ENCODE data around the gene HOXC10.

HOXC10 gene

DNA sequence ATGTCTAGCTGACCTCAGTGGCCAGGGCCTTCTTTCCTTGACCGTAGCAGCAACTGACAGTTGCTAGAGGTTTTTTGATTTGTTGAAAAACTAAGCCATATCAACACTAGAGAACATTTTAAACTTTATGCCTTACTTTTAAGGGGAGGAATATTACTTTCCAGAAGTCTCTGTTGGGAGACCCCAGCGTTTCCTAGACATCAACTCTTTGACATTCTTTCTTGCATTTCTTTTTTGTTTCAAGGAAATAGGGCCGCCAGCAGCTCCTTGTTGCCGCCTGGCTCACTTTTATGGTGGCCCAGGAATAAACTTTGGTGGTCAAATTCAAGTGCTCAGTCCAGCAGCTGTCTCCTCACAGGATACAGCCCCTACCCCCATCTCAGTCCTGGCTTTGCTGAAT is 14.5 kb upstream of the HOXC10 start:
- TF ChIP-seq POLR2AphosphoS5 (IDR thresholded peaks at IDR 0.05; ENCODE audit: low read depth, low read length), result no peak
- DNase-seq (ENCODE audit: insufficient read length, low spot score) (no peak), FAIRE-seq (no peak)

DNA sequence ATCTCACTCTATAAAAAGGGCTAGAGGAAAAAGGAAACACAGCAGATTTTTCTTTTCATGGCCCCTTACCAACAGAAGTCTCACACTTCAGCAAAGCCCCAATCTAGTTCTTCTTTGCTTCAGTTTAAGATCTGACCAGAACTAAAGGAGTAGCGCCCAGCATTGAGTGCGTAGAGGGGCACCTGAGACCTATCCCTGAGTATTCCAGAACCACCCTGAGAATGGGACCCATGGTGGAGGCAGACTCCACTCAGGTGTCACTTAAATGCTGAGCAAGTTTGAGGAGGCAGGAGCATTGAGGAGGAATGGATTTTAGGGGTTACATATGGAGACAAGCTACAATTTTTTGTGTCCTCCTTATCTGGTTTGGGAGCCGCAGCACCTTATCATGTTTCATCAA is 13.8 kb upstream of the HOXC10 start:
- FAIRE-seq (no peak), DNase-seq (ENCODE audit: insufficient read length, low spot score) (no peak)
- TF ChIP-seq POLR2AphosphoS5 (IDR thresholded peaks at IDR 0.05; ENCODE audit: low read depth, low read length) (no peak), POLR2A (IDR thresholded peaks at IDR 0.05; ENCODE audit: low read depth, low read length) (no peak), POU2F2 (IDR thresholded peaks at IDR 0.05; ENCODE audit: low read depth, low read length) (no peak), SPI1 (IDR thresholded peaks at IDR 0.05; ENCODE audit: low read depth, low read length) (no peak), TAF1 (IDR thresholded peaks at IDR 0.05; ENCODE audit: low read depth, low read length) (no peak)

DNA sequence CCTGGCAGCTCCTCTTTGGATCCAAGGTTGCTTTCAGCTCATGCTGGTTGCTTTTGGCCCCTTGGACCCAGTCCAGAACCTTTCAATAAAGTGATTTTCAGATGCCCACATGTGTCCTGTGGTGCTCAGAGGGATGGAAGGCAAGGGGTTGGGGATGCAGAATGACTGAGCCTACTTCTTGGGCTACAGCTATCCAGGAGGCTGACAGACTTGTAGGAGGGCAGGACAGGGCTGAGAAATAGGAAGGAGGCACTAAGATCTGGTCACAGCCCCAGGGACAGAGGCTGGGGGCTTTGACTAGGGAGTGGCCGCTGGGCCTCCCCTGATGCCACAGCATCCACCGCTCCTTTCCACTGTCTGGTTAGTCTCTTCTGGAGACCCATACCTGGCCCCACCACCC is 13.3 kb upstream of the HOXC10 start:
- no peak for FAIRE-seq
- DNase-seq (ENCODE audit: insufficient read length, low spot score), result no peak
- TF ChIP-seq POLR2A (IDR thresholded peaks at IDR 0.05; ENCODE audit: low read depth, low read length) (no peak), POLR2AphosphoS5 (IDR thresholded peaks at IDR 0.05; ENCODE audit: low read depth, low read length) (no peak), POU2F2 (IDR thresholded peaks at IDR 0.05; ENCODE audit: low read depth, low read length) (no peak), PAX5 (IDR thresholded peaks at IDR 0.05; ENCODE audit: insufficient read depth, low read length, severe bottlenecking) (no peak), SPI1 (IDR thresholded peaks at IDR 0.05; ENCODE audit: low read depth, low read length) (no peak), TAF1 (IDR thresholded peaks at IDR 0.05; ENCODE audit: low read depth, low read length) (no peak)

DNA sequence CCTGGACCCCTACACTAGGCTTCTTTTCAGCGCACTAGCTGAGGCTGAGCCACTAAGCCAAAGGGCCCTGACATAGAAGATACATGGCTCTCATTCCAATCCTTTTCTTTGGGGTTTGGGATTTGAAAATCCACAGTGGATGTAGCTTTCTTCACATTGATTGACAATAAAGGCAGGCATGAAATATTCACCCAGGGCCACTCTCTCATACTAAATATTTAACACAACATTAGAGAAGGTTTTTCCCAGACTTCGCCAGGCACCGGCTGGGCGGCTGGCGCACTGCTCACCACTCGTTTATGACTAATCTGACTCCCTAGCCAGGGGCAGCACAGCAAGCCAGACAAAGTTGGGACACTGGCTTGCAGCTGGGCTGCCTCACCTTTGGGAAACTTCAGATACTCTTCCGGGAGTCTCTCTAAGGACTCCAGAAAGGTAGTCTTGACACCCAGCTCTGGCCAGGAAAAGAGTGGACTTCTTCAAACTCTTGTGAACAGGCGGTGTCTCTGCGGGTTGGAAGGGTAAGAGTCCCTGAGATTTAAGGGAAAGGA is 12.7 kb upstream of the HOXC10 start:
- FAIRE-seq (no peak), DNase-seq (ENCODE audit: insufficient read length, low spot score) (no peak)
- no peak for TF ChIP-seq TAF1 (IDR thresholded peaks at IDR 0.05; ENCODE audit: low read depth, low read length)
- TF ChIP-seq SPI1 (IDR thresholded peaks at IDR 0.05; ENCODE audit: low read depth, low read length), result no peak
- TF ChIP-seq POLR2AphosphoS5 (IDR thresholded peaks at IDR 0.05; ENCODE audit: low read depth, low read length), result no peak
- TF ChIP-seq PAX5 (IDR thresholded peaks at IDR 0.05; ENCODE audit: insufficient read depth, low read length, severe bottlenecking), result no peak

GRCh38 chr12:53972722-53973235 is 12.2 kb upstream of the HOXC10 start, which contains the start of gene HOXC11:
Gene HOXC11, plus strand, starts transcription at chr12:53973126. Its CDS starts 116 bp downstream, at chr12:53973242.
- FAIRE-seq (no peak), DNase-seq (ENCODE audit: insufficient read length, low spot score) (no peak)
- no peak for TF ChIP-seq POU2F2 (IDR thresholded peaks at IDR 0.05; ENCODE audit: low read depth, low read length)
- no peak for TF ChIP-seq POLR2AphosphoS5 (IDR thresholded peaks at IDR 0.05; ENCODE audit: low read depth, low read length)
- no peak for TF ChIP-seq POLR2A (IDR thresholded peaks at IDR 0.05; ENCODE audit: low read depth, low read length)
- TF ChIP-seq SPI1 (IDR thresholded peaks at IDR 0.05; ENCODE audit: low read depth, low read length), result no peak
- TF ChIP-seq PAX5 (IDR thresholded peaks at IDR 0.05; ENCODE audit: insufficient read depth, low read length, severe bottlenecking), result no peak
- TF ChIP-seq TAF1 (IDR thresholded peaks at IDR 0.05; ENCODE audit: low read depth, low read length), result no peak

GRCh38 chr12:53973236-53974042 is 11.5 kb upstream of the HOXC10 start:
- FAIRE-seq (no peak), DNase-seq (ENCODE audit: insufficient read length, low spot score) (no peak)
- no peak for TF ChIP-seq POLR2AphosphoS5 (IDR thresholded peaks at IDR 0.05; ENCODE audit: low read depth, low read length)

GRCh38 chr12:53974084-53975063 is 10.6 kb upstream of the HOXC10 start, which contains the start of gene HOTAIR:
Gene HOTAIR, minus strand, starts transcription at chr12:53974954.
- FAIRE-seq (no peak), DNase-seq (ENCODE audit: insufficient read length, low spot score) (peak; percentile 64)
- no peak for TF ChIP-seq POLR2AphosphoS5 (IDR thresholded peaks at IDR 0.05; ENCODE audit: low read depth, low read length)
- no peak for TF ChIP-seq POU2F2 (IDR thresholded peaks at IDR 0.05; ENCODE audit: low read depth, low read length)
- no peak for TF ChIP-seq PAX5 (IDR thresholded peaks at IDR 0.05; ENCODE audit: insufficient read depth, low read length, severe bottlenecking)
- no peak for TF ChIP-seq SPI1 (IDR thresholded peaks at IDR 0.05; ENCODE audit: low read depth, low read length)
- no peak for TF ChIP-seq TAF1 (IDR thresholded peaks at IDR 0.05; ENCODE audit: low read depth, low read length)
- TF ChIP-seq POLR2A (IDR thresholded peaks at IDR 0.05; ENCODE audit: low read depth, low read length), result no peak

DNA sequence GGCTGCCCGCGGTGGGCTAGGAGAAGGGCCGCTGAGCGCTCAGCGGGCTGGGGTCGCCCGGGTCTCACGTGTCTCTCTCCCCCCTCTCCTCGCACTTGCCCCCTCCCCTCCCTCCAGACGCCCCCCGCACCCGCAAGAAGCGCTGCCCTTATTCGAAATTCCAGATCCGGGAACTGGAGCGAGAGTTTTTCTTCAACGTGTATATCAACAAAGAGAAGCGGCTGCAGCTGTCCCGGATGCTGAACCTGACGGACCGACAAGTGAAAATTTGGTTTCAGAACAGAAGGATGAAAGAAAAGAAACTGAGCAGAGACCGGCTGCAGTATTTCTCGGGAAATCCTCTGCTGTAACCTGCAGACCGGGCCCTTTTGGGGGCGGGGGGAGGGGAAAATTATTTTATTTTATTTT is 9.9 kb upstream of the HOXC10 start:
- FAIRE-seq, result no peak
- DNase-seq (ENCODE audit: insufficient read length, low spot score), result no peak
- TF ChIP-seq PAX5 (IDR thresholded peaks at IDR 0.05; ENCODE audit: insufficient read depth, low read length, severe bottlenecking), result no peak
- TF ChIP-seq POLR2A (IDR thresholded peaks at IDR 0.05; ENCODE audit: low read depth, low read length), result no peak

DNA sequence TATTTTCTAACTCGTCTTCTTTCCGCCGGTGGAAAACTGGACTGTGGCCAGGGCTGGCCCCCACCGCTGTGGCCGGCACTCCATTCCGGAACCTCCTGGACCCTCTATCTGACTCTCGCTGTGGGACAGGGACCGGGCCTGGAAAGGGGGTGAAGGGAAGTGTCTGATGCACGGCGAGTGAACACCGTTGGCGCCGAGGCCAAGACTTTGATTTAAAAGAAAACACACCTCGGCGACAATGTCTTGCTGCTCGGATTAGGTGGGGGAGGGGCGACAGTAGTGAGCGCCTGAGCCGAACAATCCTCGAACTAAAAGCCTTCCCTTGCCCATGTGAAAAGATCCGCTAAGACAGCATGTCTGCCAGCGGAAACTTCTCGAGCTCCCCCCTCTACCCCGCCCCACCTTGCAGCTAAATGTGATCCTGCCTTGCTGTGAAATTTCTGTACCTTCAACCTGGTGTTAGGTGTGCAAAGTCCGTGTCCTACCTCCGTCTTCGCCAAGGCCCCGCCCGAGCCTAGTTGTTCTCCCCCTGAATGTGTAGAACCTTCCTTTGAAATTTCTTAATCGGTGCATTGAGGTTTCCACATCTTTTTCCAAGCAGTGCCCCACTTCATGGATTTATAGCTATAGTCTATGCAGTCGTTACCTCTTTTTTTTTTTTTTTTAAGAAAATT is 9.3 kb upstream of the HOXC10 start:
- FAIRE-seq (no peak), DNase-seq (ENCODE audit: insufficient read length, low spot score) (no peak)
- TF ChIP-seq POU2F2 (IDR thresholded peaks at IDR 0.05; ENCODE audit: low read depth, low read length), result no peak
- TF ChIP-seq SPI1 (IDR thresholded peaks at IDR 0.05; ENCODE audit: low read depth, low read length), result no peak
- no peak for TF ChIP-seq POLR2A (IDR thresholded peaks at IDR 0.05; ENCODE audit: low read depth, low read length)
- TF ChIP-seq PAX5 (IDR thresholded peaks at IDR 0.05; ENCODE audit: insufficient read depth, low read length, severe bottlenecking), result no peak
- no peak for TF ChIP-seq POLR2AphosphoS5 (IDR thresholded peaks at IDR 0.05; ENCODE audit: low read depth, low read length)
- TF ChIP-seq TAF1 (IDR thresholded peaks at IDR 0.05; ENCODE audit: low read depth, low read length), result no peak

All from GM12891 (cell line).